Gastroesophageal sphincter (tissue), 3 donors: ENCODE data around the gene DDX10.

Experiments
- POLR2A ChIP-seq, 2 donors: fragments of 450-650 bp; IDR thresholded peaks; one replicate each; pipeline ENCODE4 v1.6.1; 2017; ENCODE audit warnings: antibody characterized with exemption in 2 of 2, mild to moderate bottlenecking in 2 of 2, moderate library complexity in 1 of 2
- POLR2AphosphoS5 ChIP-seq: sonication (generic); formaldehyde crosslinking; IDR thresholded peaks from one replicate; pipeline ENCODE4 v1.6.1; 2017; ENCODE audit warnings: antibody characterized with exemption
- TF ChIP-seq, protein P1 (sequence below), 4 experiments: fragments of 200-600 bp in 2 of 4; fragments of 450-650 bp in 2 of 4; sonication (generic) in 1 of 4; IDR thresholded peaks; one replicate each; pipeline ENCODE4 v1.5.1; 2017 to 2019; ENCODE audit warnings: antibody characterized with exemption in 4 of 4, mild to moderate bottlenecking in 2 of 4, moderate library complexity in 2 of 4

GRCh38 chr11:108886005-108886659 is 221.3 kb downstream of the DDX10 start:
- TF ChIP-seq, protein P1, sequence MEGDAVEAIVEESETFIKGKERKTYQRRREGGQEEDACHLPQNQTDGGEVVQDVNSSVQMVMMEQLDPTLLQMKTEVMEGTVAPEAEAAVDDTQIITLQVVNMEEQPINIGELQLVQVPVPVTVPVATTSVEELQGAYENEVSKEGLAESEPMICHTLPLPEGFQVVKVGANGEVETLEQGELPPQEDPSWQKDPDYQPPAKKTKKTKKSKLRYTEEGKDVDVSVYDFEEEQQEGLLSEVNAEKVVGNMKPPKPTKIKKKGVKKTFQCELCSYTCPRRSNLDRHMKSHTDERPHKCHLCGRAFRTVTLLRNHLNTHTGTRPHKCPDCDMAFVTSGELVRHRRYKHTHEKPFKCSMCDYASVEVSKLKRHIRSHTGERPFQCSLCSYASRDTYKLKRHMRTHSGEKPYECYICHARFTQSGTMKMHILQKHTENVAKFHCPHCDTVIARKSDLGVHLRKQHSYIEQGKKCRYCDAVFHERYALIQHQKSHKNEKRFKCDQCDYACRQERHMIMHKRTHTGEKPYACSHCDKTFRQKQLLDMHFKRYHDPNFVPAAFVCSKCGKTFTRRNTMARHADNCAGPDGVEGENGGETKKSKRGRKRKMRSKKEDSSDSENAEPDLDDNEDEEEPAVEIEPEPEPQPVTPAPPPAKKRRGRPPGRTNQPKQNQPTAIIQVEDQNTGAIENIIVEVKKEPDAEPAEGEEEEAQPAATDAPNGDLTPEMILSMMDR (IDR thresholded peaks at IDR 0.05), result no peak
- TF ChIP-seq POLR2A (IDR thresholded peaks at IDR 0.05) (no peak), POLR2AphosphoS5 (no peak)
